HG03139 (cell line): ENCODE measurements around the gene EXD2.
"Not testable (repeated sequence)": the region's sequence is repeated elsewhere in the genome, so short reads cannot be mapped to it uniquely, and the experiment has no call there.

Experiments
- ATAC-seq: cut with Tn5 transposase; IDR thresholded peaks from one replicate; pipeline ENCODE4 v1.9.1; 2021; ENCODE audit not compliant: unreplicated experiment

Gene EXD2

GRCh38 chr14:69275331-69275730 lies 84.0 kb downstream of the EXD2 start:
- ATAC-seq, result no peak

DNA sequence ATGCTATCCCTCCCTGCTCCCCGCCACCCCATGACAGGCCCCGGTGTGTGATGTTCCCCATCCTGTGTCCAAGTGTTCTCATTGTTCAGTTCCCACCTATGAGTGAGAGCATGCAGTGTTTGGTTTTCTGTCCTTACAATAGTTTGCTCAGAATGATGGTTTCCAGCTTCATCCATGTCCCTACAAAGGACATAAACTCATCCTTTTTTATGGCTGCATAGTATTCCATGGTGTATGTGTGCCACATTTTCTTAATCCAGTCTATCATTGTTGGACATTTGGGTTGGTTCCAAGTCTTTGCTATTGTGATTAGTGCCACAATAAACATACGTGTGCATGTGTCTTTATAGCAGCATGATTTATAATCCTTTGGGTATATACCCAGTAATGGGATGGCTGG lies 86.1 kb downstream of the EXD2 start:
- not testable (repeated sequence) for ATAC-seq

- no peak for ATAC-seq
Measured at GRCh38 chr14:69280746-69281291, 89.5 kb downstream of the EXD2 start.

DNA sequence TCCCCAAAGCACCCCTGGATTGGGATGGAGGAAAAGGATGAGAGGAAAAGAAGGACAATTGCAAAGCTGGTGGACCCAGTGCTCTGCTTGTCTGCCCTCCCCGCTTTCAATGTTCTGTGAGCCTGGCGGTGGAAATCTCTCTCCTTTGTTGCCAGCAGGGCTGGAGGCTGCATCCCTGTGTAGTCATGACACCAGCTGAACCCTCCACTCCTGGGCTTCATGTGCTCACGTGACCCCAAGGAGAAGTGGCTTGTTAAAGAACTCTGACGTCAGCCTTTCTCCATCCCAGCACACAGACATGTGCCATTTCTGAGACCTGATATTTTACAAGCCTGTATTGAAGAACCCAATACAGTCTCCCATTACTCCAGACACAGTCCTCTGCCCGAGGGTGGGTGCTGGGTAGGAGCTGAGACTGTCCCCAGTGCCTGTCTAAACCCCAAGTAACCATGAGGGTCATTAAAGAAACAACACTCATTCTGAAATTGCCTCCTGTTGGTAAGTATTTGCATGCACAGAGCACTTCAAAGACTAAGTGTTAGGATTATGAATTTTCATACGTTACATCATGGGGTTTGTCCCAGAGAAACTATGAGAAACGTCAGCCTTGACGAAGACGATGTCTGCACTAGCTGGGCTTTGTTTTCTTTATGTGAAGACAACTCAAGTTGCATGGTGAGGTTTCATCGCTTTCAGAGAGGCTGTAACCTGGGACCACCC lies 90.3 kb downstream of the EXD2 start:
- no peak for ATAC-seq

- ATAC-seq, result no peak
Measured at GRCh38 chr14:69282448-69282847, 91.2 kb downstream of the EXD2 start.

GRCh38 chr14:69284170-69284569 lies 92.9 kb downstream of the EXD2 start:
- ATAC-seq, result no peak

GRCh38 chr14:69285661-69286255 lies 94.5 kb downstream of the EXD2 start:
- ATAC-seq, result no peak

DNA sequence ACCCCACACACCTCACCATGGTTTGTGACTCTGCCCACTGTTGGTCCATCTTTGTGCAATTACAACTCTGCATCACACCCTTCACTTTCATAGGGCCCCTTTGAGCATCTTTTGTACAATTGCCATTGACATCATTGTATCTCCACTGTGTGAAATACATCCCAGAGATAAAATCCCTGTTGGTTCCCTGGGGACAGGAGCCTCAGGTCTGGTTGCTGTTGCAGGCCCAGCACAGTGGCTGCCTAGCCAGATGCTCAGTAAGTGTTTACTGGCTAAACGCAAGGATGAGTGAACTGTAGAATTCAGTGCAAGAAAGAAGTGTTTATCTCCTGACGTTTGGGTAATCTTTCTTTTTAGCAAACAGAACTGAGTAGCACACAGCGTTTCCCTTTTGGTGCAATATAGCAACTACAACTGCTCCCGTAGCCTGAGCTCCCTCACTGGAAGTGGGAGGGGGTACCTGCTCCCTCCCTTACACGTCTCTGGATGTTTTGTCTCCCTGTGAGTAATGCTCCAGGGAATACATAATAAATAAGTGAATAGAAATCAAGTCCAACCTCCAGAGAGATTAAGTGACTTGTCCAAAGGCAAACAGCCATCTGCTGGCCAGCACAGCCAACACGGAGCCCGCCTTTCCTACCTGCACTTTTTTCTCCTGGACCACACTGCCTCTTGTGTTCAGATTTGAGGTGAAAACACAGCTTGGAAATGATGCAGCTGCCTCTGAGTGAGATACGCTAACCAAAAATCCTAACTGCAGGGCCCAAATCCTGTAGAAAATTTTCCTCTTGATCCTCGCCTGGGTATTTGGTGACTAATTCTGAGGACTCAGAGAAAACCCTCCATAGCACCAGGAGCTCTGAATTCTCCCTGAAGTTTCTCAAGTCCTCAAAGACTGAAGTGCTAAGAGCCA lies 96.1 kb downstream of the EXD2 start:
- no peak for ATAC-seq

- ATAC-seq, result no peak
Measured at GRCh38 chr14:69288011-69288771, 96.9 kb downstream of the EXD2 start.

- ATAC-seq, result no peak
Measured at GRCh38 chr14:69288956-69289705, 97.8 kb downstream of the EXD2 start.

- no peak for ATAC-seq
Measured at GRCh38 chr14:69289811-69290520, 98.7 kb downstream of the EXD2 start.

DNA sequence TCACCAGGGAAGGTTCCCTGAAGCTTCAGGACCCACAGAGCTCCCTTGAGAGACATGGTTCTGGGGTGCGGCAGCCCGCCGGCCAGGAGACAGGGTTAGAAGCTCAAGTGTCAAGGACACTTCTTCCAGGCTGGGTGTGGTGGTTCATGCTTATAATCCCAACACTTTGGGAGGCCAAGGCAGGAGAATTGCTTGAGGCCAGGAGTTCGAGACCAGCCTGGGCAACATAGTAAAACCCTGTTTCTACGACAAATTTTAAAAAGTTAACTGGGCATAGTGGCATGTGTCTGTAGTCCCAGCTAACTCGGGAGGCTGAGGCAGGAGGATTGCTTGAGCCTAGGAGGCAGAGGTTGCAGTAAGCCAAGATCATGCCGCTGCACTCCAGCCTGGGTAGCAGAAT lies 99.6 kb downstream of the EXD2 start:
- not testable (repeated sequence) for ATAC-seq

DNA sequence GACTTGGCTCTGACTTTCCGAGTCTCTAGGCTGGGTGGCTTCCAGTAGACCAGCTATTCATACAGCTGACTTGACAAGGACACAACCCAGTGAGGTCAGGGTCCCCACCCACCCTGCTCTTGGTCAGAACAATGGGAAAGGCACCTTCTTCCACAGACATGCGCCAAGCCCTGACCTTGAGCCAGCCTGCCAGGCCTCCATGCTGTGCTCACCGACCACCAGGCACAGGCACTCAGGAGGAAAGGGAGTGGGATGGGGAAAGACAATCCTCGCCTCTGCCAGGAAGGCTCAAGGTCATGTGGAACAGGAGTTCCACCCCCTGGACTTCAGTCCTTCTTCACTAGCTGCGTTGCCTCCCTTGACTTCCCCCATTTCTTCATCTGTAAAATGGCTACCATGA lies 100.1 kb downstream of the EXD2 start:
- no peak for ATAC-seq

DNA sequence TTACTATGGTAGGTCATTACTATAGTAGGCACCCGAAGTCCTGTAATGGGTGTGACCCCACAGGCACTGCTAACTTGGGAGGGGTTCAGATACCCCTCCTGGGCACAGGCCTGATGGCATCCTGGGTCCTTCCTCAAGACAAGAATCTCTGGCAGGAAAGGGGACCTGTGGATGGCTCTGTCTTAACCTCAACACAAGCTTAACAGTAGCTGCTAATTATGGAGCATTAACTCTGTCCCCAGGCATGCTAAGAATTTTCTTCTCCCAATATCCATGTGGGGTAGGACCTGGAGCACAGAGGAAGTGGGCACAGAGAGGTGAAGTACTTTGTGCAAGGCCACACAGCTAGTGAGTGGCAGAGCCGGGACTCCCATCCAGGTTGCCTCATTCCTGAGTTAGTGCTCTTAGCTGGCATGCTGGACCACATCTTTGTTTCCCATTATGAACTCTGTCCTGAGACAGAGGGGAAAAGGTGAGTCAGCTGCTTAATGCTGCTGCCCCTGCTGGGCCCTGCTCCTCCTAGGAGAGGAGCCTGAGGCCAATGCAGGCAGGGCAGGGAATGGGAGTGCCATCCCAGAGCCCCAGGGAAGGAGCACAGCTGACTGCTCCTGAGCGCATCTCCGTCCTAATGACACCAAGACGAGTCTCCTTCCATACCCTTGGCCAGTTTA lies 100.7 kb downstream of the EXD2 start:
- ATAC-seq, result no peak
